ENCODE measurements around the gene LRRTM4. TPM values are rescaled to one million over a fixed set of nuclear protein-coding genes. Genes with fewer than 3 reads are reported as not detected.

LRRTM4 gene
- total RNA-seq, 4 donors from 2014 or later: 0.09 to 1.1 (median 0.61) TPM

DNA sequence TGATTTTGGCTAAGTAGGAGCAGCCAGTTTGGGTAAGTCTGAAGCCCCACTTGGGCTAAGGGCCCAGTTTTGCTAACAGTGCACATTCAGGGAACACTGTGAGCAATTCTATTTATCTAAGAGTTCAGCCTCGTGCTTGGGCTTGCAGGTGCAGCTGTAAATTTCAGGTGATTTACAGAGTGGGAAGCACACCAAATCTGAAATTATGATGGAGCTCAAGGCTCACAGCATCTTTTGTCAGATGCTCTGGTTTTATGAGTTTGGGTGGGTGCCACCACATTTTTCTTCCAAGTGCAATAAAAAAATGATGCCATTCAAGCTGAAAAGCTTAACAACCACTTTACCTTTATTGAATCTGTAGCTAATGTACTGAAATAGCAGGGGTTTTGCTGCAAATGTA is 671.2 kb downstream of the LRRTM4 start:
- in situ Hi-C loops (cut with MboI; ENCODE audit: low sequenced_read_pairs in 4 of 4): no loop called here
- intact Hi-C loops (cut with DNase I; ENCODE audit: low total_unique reads): no loop called here
- DNase-seq (no peak), ATAC-seq (no peak)
- H3K27me3 ChIP-seq: no peaks in the 10 kb centered on the region
- H3K4me1 ChIP-seq: no peaks in the 10 kb centered on the region
- no peaks in the 10 kb centered on the region for H3K36me3 ChIP-seq
- no peak for TF ChIP-seq POLR2A (IDR thresholded peaks at IDR 0.05)
- TF ChIP-seq, protein P1, sequence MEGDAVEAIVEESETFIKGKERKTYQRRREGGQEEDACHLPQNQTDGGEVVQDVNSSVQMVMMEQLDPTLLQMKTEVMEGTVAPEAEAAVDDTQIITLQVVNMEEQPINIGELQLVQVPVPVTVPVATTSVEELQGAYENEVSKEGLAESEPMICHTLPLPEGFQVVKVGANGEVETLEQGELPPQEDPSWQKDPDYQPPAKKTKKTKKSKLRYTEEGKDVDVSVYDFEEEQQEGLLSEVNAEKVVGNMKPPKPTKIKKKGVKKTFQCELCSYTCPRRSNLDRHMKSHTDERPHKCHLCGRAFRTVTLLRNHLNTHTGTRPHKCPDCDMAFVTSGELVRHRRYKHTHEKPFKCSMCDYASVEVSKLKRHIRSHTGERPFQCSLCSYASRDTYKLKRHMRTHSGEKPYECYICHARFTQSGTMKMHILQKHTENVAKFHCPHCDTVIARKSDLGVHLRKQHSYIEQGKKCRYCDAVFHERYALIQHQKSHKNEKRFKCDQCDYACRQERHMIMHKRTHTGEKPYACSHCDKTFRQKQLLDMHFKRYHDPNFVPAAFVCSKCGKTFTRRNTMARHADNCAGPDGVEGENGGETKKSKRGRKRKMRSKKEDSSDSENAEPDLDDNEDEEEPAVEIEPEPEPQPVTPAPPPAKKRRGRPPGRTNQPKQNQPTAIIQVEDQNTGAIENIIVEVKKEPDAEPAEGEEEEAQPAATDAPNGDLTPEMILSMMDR (IDR thresholded peaks at IDR 0.05 in 4 of 5, conservative IDR thresholded peaks at IDR 0.05 in 1 of 5): no peak
- H3K27ac ChIP-seq: no peak overlapping the region
- no peaks in the 10 kb centered on the region for H3K9me3 ChIP-seq
- no peak overlapping the region for H3K4me3 ChIP-seq

DNA sequence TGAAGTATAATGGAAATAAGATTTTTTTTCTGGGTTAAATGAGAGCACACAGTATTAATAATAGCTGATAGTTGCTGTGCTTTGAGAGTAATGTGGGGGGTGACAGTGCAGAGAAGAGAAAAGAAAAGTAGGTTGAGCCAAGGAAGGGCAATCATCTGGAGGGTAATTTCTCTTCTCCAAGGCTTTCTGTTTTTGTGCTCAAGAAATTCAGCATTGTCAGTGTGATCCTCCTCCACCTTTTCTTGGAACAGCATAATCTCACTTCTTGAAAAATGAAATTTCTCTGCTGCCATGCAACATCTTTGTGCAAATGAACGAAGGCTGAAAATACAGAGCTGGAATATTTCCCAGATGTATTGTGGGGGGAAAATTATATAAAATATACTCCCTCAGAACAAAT is 673.1 kb downstream of the LRRTM4 start:
- Histone ChIP-seq H3K4me1 (no peaks in the 10 kb centered on the region), H3K4me3 (no peak overlapping the region), H3K27me3 (no peaks in the 10 kb centered on the region), H3K27ac (no peak overlapping the region), H3K9me3 (no peaks in the 10 kb centered on the region), H3K36me3 (no peaks in the 10 kb centered on the region)
- DNase-seq: no peak
- intact Hi-C loops (cut with DNase I; ENCODE audit: low total_unique reads): no loop called here
- in situ Hi-C loops (cut with MboI; ENCODE audit: low sequenced_read_pairs in 4 of 4): no loop called here
- ATAC-seq: no peak
- no peak for TF ChIP-seq POLR2A (IDR thresholded peaks at IDR 0.05)
- TF ChIP-seq, protein P1 (IDR thresholded peaks at IDR 0.05 in 4 of 5, conservative IDR thresholded peaks at IDR 0.05 in 1 of 5): no peak

DNA sequence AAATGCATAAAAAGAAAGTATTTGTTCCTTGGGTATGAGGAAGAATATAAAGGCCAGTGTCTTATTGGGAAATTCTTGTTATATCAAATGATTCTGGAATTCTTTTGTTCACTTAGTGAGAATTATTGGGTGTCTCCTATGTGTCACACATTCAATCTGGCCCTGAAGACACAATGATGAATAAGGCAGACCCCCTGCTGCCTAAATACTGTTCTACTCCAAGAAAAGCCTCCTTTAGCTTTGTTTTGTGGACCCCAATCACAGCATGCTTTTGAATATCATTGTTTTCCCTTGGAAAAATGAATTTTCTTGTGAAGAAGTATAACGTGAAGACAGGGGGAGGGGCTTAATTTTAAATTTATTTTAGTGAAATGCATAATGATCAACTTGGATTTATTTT is 682.4 kb downstream of the LRRTM4 start:
- Histone ChIP-seq H3K9me3 (no peaks in the 10 kb centered on the region), H3K36me3 (no peaks in the 10 kb centered on the region), H3K4me3 (no peak overlapping the region), H3K27me3 (no peaks in the 10 kb centered on the region), H3K4me1 (no peaks in the 10 kb centered on the region), H3K27ac (no peak overlapping the region)
- TF ChIP-seq POLR2A (IDR thresholded peaks at IDR 0.05): no peak
- TF ChIP-seq, protein P1 (IDR thresholded peaks at IDR 0.05 in 4 of 5, conservative IDR thresholded peaks at IDR 0.05 in 1 of 5): no peak
- intact Hi-C loops (cut with DNase I; ENCODE audit: low total_unique reads): no loop called here
- no peak for DNase-seq
- in situ Hi-C loops (cut with MboI; ENCODE audit: low sequenced_read_pairs in 4 of 4): no loop called here
- no peak for ATAC-seq

DNA sequence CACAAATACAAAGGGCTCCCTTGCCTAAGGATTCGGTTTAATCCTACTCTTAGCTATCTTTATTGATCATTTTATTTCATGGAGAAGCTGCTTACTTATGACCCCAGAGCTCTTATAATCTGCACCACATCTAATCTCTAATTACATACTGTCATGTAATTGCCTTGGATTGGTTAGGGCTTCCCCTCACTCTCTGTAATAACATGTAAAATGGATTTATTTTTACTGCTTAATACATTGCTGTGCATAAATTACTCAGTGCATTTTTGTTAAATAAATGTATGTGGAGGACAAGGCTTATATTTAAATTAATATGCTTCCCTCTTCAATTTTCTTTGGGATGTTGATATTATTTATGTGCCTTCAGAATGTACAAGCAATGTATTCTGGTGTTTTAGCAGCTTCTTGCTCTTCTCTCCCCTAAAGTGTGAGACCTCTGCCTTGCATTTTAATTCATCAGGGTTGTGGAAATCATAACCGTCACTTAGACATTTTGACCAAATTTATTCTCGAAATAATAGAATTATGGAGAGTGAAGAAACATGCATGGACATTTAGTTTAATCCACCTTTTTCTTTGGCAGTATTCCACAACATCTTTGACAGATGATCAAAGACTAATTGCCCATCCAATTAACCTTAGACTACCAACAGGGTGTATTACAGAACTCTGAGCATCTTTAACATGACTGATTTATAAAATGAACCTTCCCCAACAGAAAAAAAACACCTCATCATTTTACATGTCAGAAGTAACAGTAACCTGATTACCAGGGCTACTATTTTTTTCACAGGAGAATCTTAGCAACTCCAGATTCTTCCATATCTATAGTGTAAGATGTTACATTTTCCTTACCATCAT is 692.6 kb downstream of the LRRTM4 start:
- DNase-seq (no peak), ATAC-seq (no peak)
- TF ChIP-seq POLR2A (IDR thresholded peaks at IDR 0.05): no peak
- TF ChIP-seq, protein P1 (IDR thresholded peaks at IDR 0.05 in 4 of 5, conservative IDR thresholded peaks at IDR 0.05 in 1 of 5): no peak
- H3K4me3 ChIP-seq: no peak overlapping the region
- no peaks in the 10 kb centered on the region for H3K4me1 ChIP-seq
- no peaks in the 10 kb centered on the region for H3K36me3 ChIP-seq
- no peak overlapping the region for H3K27ac ChIP-seq
- no peaks in the 10 kb centered on the region for H3K9me3 ChIP-seq
- intact Hi-C loops (cut with DNase I; ENCODE audit: low total_unique reads) (no loop called here), in situ Hi-C loops (cut with MboI; ENCODE audit: low sequenced_read_pairs in 4 of 4) (no loop called here)
- H3K27me3 ChIP-seq: no peaks in the 10 kb centered on the region

All from gastrocnemius medialis (tissue), 4 donors.